Upper lobe of right lung (tissue), 1 donor: ENCODE data around the gene SHOC2. TPM values are rescaled to one million over a fixed set of nuclear protein-coding genes. Genes with fewer than 3 reads are reported as not detected.

Source experiments
- ATAC-seq: fragments of 200-7000 bp; cut with Tn5 transposase; one replicate; pipeline ENCODE4 v1.9.1; 2020; ENCODE audit warnings: mild to moderate bottlenecking, moderate library complexity
- DNase-seq: peaks from one replicate; pipeline ENCODE4 v3.0.0-alpha.2; 2020
- H3K27ac ChIP-seq: fragments of 200-600 bp; one replicate; pipeline ENCODE4 v1.8.0; 2022
- H3K27me3 ChIP-seq: fragments of 200-600 bp; one replicate; pipeline ENCODE4 v1.8.0; 2022; ENCODE audit warnings: mild to moderate bottlenecking
- H3K36me3 ChIP-seq: fragments of 200-600 bp; one replicate; pipeline ENCODE4 v1.8.0; 2022
- H3K4me1 ChIP-seq: fragments of 200-600 bp; one replicate; pipeline ENCODE4 v1.8.0; 2022
- H3K4me3 ChIP-seq: fragments of 200-600 bp; one replicate; pipeline ENCODE4 v1.8.0; 2022; ENCODE audit warnings: mild to moderate bottlenecking
- H3K9me3 ChIP-seq: fragments of 200-600 bp; one replicate; pipeline ENCODE4 v1.8.0; 2022
- intact Hi-C: fragments of 100-400 bp; cut with DNase I; formaldehyde crosslinking; loops from one replicate; pipeline ENCODE4 v1.11.0; 2022
- total RNA-seq: library from RNA; stranded (reverse); fragmentation: NEBNext Ultra II Directional; extraction: Animal tissue kit (Norgen Biotek cat#: 25700); gene quantifications from one replicate; pipeline ENCODE4 v1.2.1, GENCODE V29; 2021
- TF ChIP-seq, protein P1 (sequence below): fragments of 200-600 bp; IDR thresholded peaks from one replicate; pipeline ENCODE4 v1.8.0; 2022; ENCODE audit warnings: antibody characterized with exemption
- donor health status: DM: no; HTN: yes; CAD: no; lungs with severe emphysema.

Gene SHOC2
- total RNA-seq, 1 donor from 2014 or later = 58.4 TPM

DNA sequence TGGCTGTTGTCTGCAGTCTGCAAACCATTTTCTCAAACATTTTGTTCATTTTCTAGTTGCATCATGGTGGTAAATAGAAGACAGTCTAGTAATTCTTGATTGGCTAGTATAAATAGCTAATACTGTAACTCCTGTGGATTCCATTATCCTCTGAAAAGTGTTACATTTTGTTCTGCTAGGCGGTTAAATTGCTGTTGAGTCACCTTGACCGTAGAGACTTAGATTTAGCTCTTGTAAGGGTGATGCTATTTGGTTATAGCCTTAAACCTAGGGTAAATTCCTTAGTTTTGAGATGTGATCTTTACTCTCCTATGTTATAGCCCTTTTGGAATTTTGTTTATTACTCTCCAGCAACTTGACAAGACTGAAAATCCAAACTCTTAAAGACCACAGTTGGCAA, 58.8 kb downstream of the SHOC2 start:
- no peak for ATAC-seq
- Histone ChIP-seq H3K27ac (no peak overlapping the region), H3K4me3 (no peak overlapping the region), H3K36me3 (no peaks in the 10 kb centered on the region), H3K27me3 (no peaks in the 10 kb centered on the region), H3K9me3 (no peaks in the 10 kb centered on the region), H3K4me1 (no peaks in the 10 kb centered on the region)
- intact Hi-C loops = no loop called here
- TF ChIP-seq, protein P1, sequence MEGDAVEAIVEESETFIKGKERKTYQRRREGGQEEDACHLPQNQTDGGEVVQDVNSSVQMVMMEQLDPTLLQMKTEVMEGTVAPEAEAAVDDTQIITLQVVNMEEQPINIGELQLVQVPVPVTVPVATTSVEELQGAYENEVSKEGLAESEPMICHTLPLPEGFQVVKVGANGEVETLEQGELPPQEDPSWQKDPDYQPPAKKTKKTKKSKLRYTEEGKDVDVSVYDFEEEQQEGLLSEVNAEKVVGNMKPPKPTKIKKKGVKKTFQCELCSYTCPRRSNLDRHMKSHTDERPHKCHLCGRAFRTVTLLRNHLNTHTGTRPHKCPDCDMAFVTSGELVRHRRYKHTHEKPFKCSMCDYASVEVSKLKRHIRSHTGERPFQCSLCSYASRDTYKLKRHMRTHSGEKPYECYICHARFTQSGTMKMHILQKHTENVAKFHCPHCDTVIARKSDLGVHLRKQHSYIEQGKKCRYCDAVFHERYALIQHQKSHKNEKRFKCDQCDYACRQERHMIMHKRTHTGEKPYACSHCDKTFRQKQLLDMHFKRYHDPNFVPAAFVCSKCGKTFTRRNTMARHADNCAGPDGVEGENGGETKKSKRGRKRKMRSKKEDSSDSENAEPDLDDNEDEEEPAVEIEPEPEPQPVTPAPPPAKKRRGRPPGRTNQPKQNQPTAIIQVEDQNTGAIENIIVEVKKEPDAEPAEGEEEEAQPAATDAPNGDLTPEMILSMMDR = no peak
- DNase-seq = no peak

DNA sequence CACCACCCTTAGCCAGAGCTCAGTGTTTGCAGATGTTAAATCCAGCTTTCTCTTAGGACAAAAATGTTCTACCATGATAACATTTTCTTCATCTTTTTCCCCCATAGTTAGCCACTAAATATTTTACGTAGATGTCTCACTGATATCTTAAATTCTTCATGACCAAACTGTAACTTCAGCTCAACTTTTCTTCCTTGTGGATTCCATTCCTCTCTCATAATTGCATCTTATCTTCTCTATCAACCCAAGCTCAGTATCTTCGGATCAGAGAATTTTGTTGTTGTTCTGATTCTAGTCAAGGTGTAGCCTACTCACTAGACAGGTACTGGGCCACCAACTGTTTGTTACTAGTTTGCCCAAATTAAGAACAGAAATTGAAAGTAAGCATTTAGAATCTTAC, 60.2 kb downstream of the SHOC2 start:
- Histone ChIP-seq H3K4me3 (no peak overlapping the region), H3K4me1 (no peaks in the 10 kb centered on the region), H3K27me3 (no peaks in the 10 kb centered on the region), H3K9me3 (no peaks in the 10 kb centered on the region), H3K36me3 (no peaks in the 10 kb centered on the region), H3K27ac (no peak overlapping the region)
- DNase-seq (no peak), ATAC-seq (no peak)
- TF ChIP-seq, protein P1 = no peak
- intact Hi-C loops = no loop called here

DNA sequence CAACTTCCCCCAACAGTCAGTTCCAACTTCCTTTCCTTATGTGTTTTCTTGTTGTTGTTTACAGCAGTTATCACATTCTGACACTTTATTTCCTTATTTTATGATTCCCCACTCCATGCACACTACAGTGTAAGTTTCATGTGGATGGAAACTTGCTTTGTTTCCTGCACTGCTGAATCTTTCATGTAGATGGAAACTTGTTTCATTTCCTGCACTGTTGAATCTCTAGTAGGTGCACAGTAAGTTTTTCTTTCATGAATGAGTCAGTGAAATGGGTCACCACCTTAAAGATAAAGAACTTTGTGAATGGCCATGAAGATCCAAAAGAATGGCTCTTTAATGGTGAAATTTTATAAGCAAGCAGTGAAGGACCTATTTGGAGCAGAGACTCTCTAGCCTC, 61.4 kb downstream of the SHOC2 start:
- Histone ChIP-seq H3K4me1 (no peaks in the 10 kb centered on the region), H3K36me3 (no peaks in the 10 kb centered on the region), H3K27me3 (no peaks in the 10 kb centered on the region), H3K4me3 (no peak overlapping the region), H3K27ac (no peak overlapping the region), H3K9me3 (no peaks in the 10 kb centered on the region)
- ATAC-seq (no peak), DNase-seq (no peak)
- intact Hi-C loops = no loop called here
- TF ChIP-seq, protein P1 = no peak

DNA sequence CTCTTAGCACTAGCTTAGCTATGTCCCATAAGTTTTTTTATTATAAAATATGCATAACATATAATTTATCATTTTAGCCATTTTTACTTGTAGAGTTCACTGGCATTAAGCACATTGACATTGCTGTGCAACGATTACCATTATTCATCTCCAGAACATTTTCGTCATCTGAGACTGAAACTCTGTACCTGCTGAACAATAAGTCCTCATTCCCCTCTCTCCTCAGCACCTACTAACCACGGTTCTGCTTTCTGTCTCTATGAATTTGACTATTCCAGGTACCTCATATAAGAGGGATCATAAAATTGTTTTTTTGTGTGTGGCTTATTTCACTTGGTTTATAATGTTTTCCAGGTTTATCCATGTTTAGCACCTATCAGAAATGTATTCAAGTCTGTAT, 64.1 kb downstream of the SHOC2 start:
- TF ChIP-seq, protein P1 = no peak
- ATAC-seq = no peak

DNA sequence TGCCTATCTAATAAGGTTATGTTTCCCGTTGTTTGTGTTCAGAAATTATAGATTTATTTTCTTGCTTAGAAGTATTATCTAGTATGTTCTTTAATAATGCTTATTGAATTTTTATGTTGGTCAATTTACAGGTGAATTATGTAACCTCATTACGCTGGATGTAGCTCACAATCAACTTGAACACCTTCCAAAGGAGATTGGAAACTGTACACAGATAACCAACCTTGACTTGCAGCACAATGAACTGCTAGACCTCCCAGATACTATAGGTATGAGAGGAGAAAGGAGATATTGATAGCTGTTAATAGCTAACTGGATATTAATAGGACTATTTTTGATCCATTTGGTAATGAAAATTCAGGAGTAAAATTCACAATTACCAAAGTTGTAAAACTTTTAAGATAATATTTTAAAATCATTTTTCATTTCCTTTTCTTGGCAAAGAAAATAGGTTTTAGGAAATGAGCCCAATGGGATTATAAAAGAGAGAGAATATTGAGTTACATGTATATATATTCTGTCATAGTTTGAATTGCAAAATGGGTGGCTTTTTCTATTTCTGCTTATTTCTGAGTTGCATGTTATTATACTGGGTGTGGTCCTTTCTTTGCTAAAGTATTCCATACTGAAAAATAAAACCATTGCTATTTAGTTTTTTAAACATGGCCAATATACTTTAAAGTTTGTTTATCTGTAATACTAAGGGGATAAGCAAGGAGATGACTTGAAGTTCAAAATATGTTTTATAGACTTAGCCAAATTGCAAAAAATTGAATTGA, 66.3 kb downstream of the SHOC2 start:
- Histone ChIP-seq H3K27me3 (no peaks in the 10 kb centered on the region), H3K4me3 (no peak overlapping the region), H3K9me3 (no peaks in the 10 kb centered on the region), H3K27ac (no peak overlapping the region), H3K36me3 (no peaks in the 10 kb centered on the region), H3K4me1 (no peaks in the 10 kb centered on the region)
- no peak for DNase-seq
- TF ChIP-seq, protein P1 = no peak
- intact Hi-C loops = no loop called here
- ATAC-seq = no peak

More for the DNA sequence above, 64.1 kb downstream of the SHOC2 start:
- no peaks in the 10 kb centered on the region for H3K27me3 ChIP-seq
- no peaks in the 10 kb centered on the region for H3K9me3 ChIP-seq
- H3K36me3 ChIP-seq = no peaks in the 10 kb centered on the region
- intact Hi-C loops = no loop called here
- H3K4me3 ChIP-seq = no peak overlapping the region
- no peak overlapping the region for H3K27ac ChIP-seq
- DNase-seq = no peak
- no peaks in the 10 kb centered on the region for H3K4me1 ChIP-seq
